Hepatocyte (in vitro differentiated cells): ENCODE results near the gene STIM2. TPM values are rescaled to one million over a fixed set of nuclear protein-coding genes. Genes with fewer than 3 reads are reported as not detected.

Experiments
- DNase-seq: peaks from one replicate; pipeline ENCODE4 v3.0.0-alpha.2; 2016; ENCODE audit warnings: low spot score
- H2AFZ ChIP-seq: fragments of 200-600 bp; sonication (generic); 2 replicates; pipeline ENCODE4 v1.6.0; 2016; ENCODE audit warnings: antibody characterized with exemption, mild to moderate bottlenecking
- H3K27ac ChIP-seq: fragments of 200-600 bp; sonication (generic); 2 replicates; pipeline ENCODE4 v1.5.1; 2016; ENCODE audit warnings: mild to moderate bottlenecking
- H3K27me3 ChIP-seq: fragments of 200-600 bp; sonication (generic); 2 replicates; pipeline ENCODE4 v1.6.1; 2016
- H3K36me3 ChIP-seq: fragments of 200-600 bp; sonication (generic); replicated peaks from 2 replicates; pipeline ENCODE4 v1.5.1; 2016; ENCODE audit warnings: low read depth; ENCODE audit not compliant: insufficient read depth
- H3K4me1 ChIP-seq: fragments of 200-600 bp; sonication (generic); 2 replicates; pipeline ENCODE4 v1.5.1; 2016; ENCODE audit warnings: mild to moderate bottlenecking, moderate library complexity; ENCODE audit not compliant: insufficient read depth
- H3K4me2 ChIP-seq: fragments of 200-600 bp; sonication (generic); 2 replicates; pipeline ENCODE4 v1.6.0; 2016
- H3K4me3 ChIP-seq: fragments of 200-600 bp; sonication (generic); 2 replicates; pipeline ENCODE4 v1.5.1; 2016; ENCODE audit warnings: mild to moderate bottlenecking
- H3K79me2 ChIP-seq: fragments of 200-600 bp; sonication (generic); 2 replicates; pipeline ENCODE4 v1.6.0; 2017; ENCODE audit warnings: mild to moderate bottlenecking
- H3K9me2 ChIP-seq: fragments of 200-600 bp; sonication (generic); replicated peaks from 2 replicates; pipeline ENCODE4 v1.6.0; 2017; ENCODE audit warnings: mild to moderate bottlenecking; ENCODE audit not compliant: insufficient read depth
- H3K9me3 ChIP-seq: fragments of 200-600 bp; sonication (generic); 2 replicates; pipeline ENCODE4 v1.5.1; 2016; ENCODE audit warnings: low read depth, mild to moderate bottlenecking
- H4K20me1 ChIP-seq: fragments of 200-600 bp; sonication (generic); 2 replicates; pipeline ENCODE4 v1.6.0; 2016; ENCODE audit warnings: mild to moderate bottlenecking; ENCODE audit not compliant: insufficient read depth, poor library complexity, severe bottlenecking
- EZH2 ChIP-seq: fragments of 200-600 bp; sonication (generic); IDR thresholded peaks from 2 replicates; pipeline ENCODE4 v1.6.1; 2016; ENCODE audit warnings: antibody characterized with exemption, mild to moderate bottlenecking, borderline replicate concordance
- EZH2phosphoT487 ChIP-seq: fragments of 200-600 bp; sonication (generic); IDR thresholded peaks from one replicate; pipeline ENCODE4 v1.6.1; 2018; ENCODE audit warnings: antibody characterized with exemption, mild to moderate bottlenecking, low read depth, moderate library complexity; ENCODE audit not compliant: unreplicated experiment, severe bottlenecking
- WGBS: methylation state at CpG from one replicate; pipeline ENCODE4 v1.1.6; 2016; ENCODE audit warnings: low lambda C conversion rate; ENCODE audit errors: missing lambda C conversion rate; 5-methylcytosine and 5-hydroxymethylcytosine counted together
- polyA plus RNA-seq: library from polyadenylated mRNA; unstranded; fragments of >200 nt; fragmentation: Nextera tagmentation; extraction: Ambion mirVana; gene quantifications from 2 replicates; pipeline ENCODE4 v1.2.1, GENCODE V29; 2016
- total RNA-seq: library from RNA; depleted of rRNA; stranded (reverse); fragments of >200 nt; gene quantifications from 2 replicates; pipeline ENCODE4 v1.2.3, GENCODE V29; 2014
- TF ChIP-seq, protein P1 (sequence below): fragments of 200-600 bp; sonication (generic); IDR thresholded peaks from 2 replicates; pipeline ENCODE4 v1.5.1; 2016; ENCODE audit warnings: antibody characterized with exemption, mild to moderate bottlenecking; ENCODE audit not compliant: poor library complexity

Gene STIM2
- total and polyA plus RNA-seq, 2 experiments from 2014 or later, result 13.2 to 17.0 TPM

DNA sequence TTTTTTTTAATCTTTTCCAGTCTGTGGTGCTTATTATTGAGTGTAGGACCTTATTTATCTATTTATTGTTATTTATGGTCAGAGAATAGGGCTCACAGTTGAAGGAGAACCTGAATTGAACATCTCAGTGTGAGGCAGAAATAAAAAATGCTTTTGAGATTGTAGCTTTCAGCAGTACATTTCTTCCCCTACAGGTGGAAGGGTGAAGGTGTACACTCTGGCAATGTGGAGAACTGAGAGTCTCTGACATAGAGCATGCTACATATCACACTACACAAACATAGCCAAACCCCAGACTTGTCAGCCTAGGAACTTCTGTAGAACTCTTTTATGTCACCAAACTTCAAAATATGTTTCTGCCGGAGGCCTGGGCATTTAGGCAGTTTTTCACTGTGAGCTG lies 140.2 kb downstream of the STIM2 start:
- WGBS, result 90% methylated on average over 1 of the region's 1 CpG
- no peaks in the 10 kb centered on the region for H3K79me2 ChIP-seq
- no peaks in the 10 kb centered on the region for H3K27me3 ChIP-seq
- H3K4me2 ChIP-seq, result no peak overlapping the region
- no peaks in the 10 kb centered on the region for H3K9me2 ChIP-seq
- DNase-seq, result no peak
- no peaks in the 10 kb centered on the region for H3K36me3 ChIP-seq
- TF ChIP-seq, protein P1, sequence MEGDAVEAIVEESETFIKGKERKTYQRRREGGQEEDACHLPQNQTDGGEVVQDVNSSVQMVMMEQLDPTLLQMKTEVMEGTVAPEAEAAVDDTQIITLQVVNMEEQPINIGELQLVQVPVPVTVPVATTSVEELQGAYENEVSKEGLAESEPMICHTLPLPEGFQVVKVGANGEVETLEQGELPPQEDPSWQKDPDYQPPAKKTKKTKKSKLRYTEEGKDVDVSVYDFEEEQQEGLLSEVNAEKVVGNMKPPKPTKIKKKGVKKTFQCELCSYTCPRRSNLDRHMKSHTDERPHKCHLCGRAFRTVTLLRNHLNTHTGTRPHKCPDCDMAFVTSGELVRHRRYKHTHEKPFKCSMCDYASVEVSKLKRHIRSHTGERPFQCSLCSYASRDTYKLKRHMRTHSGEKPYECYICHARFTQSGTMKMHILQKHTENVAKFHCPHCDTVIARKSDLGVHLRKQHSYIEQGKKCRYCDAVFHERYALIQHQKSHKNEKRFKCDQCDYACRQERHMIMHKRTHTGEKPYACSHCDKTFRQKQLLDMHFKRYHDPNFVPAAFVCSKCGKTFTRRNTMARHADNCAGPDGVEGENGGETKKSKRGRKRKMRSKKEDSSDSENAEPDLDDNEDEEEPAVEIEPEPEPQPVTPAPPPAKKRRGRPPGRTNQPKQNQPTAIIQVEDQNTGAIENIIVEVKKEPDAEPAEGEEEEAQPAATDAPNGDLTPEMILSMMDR, result no peak
- no peak for TF ChIP-seq EZH2
- no peak for TF ChIP-seq EZH2phosphoT487
- H3K4me1 ChIP-seq, result peaks cover 8% of the 10 kb centered on the region
- H3K4me3 ChIP-seq, result no peak overlapping the region
- H4K20me1 ChIP-seq, result no peaks in the 10 kb centered on the region
- no peak overlapping the region for H3K27ac ChIP-seq
- H3K9me3 ChIP-seq, result no peaks in the 10 kb centered on the region
- no peak overlapping the region for H2AFZ ChIP-seq

DNA sequence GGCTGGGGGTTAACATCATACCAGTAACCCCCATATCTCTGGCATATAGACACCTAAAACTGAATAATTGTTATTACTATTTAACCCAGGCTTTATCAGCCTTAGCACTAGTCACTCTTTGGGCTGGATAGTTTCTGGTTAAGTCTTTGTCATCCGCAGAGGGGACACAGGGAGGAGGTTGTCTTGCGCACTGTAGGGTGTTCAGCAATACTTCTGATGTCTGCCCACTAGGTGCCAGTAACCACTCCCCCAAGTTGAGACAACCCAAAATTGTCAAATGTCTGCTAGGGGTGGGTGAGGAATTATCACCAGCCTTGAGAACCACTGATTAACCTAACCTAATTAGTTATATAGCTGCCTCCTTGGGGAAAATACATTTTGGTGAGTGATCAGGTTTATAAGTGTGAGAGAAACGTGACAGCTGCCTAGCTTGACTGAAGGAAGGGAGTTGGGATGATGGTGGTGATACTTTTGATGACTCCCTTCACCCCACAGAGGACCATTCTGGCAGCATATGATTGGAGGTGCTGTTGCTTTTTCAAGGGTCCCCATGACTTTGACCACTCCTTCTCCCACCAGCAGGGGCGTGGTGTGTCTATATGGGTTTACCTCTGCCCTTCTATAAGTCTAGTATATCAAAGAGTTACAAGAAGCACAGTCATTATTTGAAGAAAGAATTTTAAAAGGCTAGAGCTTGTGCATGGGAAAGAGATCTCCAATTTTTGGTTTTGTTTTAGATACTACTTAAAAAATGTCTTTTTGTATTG lies 140.9 kb downstream of the STIM2 start:
- H3K36me3 ChIP-seq, result no peaks in the 10 kb centered on the region

DNA sequence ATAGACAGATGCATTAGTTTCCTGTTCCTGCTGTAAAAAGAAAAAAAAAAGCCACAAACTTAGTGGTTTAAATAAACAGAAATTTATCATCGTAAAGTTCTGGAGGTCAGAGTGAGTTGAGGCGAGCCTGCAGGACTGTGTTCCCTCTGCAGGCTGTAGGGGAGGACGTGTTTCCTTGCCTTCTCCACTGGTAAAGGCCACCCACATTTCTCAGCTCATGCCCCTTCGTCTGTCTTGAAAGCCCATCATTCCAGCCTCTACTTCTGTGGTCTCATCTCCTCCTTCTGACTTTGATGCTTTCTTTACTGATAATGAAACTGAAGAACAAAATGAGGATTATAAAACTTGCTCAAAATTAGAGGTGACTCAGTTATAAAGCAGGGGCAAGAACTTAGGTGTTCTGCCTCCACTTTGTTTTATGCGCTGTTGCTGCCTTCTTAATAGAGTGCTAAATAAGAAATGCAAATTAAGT lies 143.0 kb downstream of the STIM2 start:
- Histone ChIP-seq H3K27me3 (no peaks in the 10 kb centered on the region), H3K4me3 (no peak overlapping the region), H2AFZ (no peak overlapping the region), H3K9me2 (no peaks in the 10 kb centered on the region), H3K9me3 (no peaks in the 10 kb centered on the region), H3K4me1 (peaks cover 13% of the 10 kb centered on the region), H3K4me2 (no peak overlapping the region), H3K36me3 (no peaks in the 10 kb centered on the region), H3K27ac (no peak overlapping the region), H3K79me2 (no peaks in the 10 kb centered on the region), H4K20me1 (no peaks in the 10 kb centered on the region)
- WGBS, result 50% methylated on average over 5 of the region's 5 CpGs
- DNase-seq, result no peak
- no peak for TF ChIP-seq EZH2phosphoT487
- no peak for TF ChIP-seq EZH2
- TF ChIP-seq, protein P1, result no peak

More for the DNA sequence above, 140.9 kb downstream of the STIM2 start:
- Histone ChIP-seq H3K27me3 (no peaks in the 10 kb centered on the region), H3K4me1 (peaks cover 8% of the 10 kb centered on the region), H3K4me3 (no peak overlapping the region), H3K79me2 (no peaks in the 10 kb centered on the region), H3K4me2 (no peak overlapping the region), H3K9me3 (no peaks in the 10 kb centered on the region), H3K9me2 (no peaks in the 10 kb centered on the region), H2AFZ (no peak overlapping the region), H4K20me1 (no peaks in the 10 kb centered on the region), H3K27ac (no peak overlapping the region)
- no peak for DNase-seq
- TF ChIP-seq EZH2 (no peak), EZH2phosphoT487 (no peak)
- TF ChIP-seq, protein P1, result no peak
- WGBS, result 94% methylated on average over 4 of the region's 4 CpGs
